Endodermal cell (in vitro differentiated cells): ENCODE data around the gene ABCC1. TPM values are rescaled to one million over a fixed set of nuclear protein-coding genes. Genes with fewer than 3 reads are reported as not detected.

Experiments used
- DNase-seq: peaks from one replicate; pipeline ENCODE4 v3.0.0-alpha.2; 2017
- H3K27ac ChIP-seq: 2 replicates; pipeline ENCODE4 v1.5.1; 2013; ENCODE audit warnings: mild to moderate bottlenecking, low read depth, low read length, moderate library complexity
- H3K27me3 ChIP-seq: 2 replicates; pipeline ENCODE4 v1.6.1; 2013; ENCODE audit warnings: mild to moderate bottlenecking, low read length, moderate library complexity; ENCODE audit not compliant: insufficient read depth, control insufficient read depth, poor library complexity, severe bottlenecking
- H3K36me3 ChIP-seq: 2 replicates; pipeline ENCODE4 v1.7.0; 2013; ENCODE audit warnings: mild to moderate bottlenecking, low read length, moderate library complexity; ENCODE audit not compliant: control insufficient read depth, insufficient read depth
- H3K4me1 ChIP-seq: one replicate; pipeline ENCODE4 v1.7.0; 2013; ENCODE audit warnings: low read length; ENCODE audit not compliant: control insufficient read depth, insufficient read depth
- H3K4me3 ChIP-seq: 2 replicates; pipeline ENCODE4 v1.5.1; 2013; ENCODE audit warnings: mild to moderate bottlenecking, low read length, moderate library complexity
- H3K9ac ChIP-seq: 2 replicates; pipeline ENCODE4 v1.6.1; 2013; ENCODE audit warnings: mild to moderate bottlenecking, low read length, moderate library complexity; ENCODE audit not compliant: poor library complexity, severe bottlenecking; ENCODE audit errors: extremely low read depth
- H3K9me3 ChIP-seq: 2 replicates; pipeline ENCODE4 v1.6.1; 2013; ENCODE audit warnings: mild to moderate bottlenecking, low read length, moderate library complexity; ENCODE audit not compliant: control insufficient read depth
- H3K27ac Mint-ChIP-seq: 2 replicates; pipeline ENCODE4 v1.8.0; 2020; ENCODE audit warnings: mixed read lengths
- H3K27me3 Mint-ChIP-seq: 2 replicates; pipeline ENCODE4 v1.8.0; 2021; ENCODE audit warnings: mild to moderate bottlenecking, mixed read lengths; ENCODE audit not compliant: insufficient read depth
- H3K36me3 Mint-ChIP-seq: 2 replicates; pipeline ENCODE4 v1.8.0; 2020; ENCODE audit warnings: low read depth, mixed read lengths
- H3K4me1 Mint-ChIP-seq: 2 replicates; pipeline ENCODE4 v1.8.0; 2020; ENCODE audit warnings: mixed read lengths
- H3K4me3 Mint-ChIP-seq: 2 replicates; pipeline ENCODE4 v1.8.0; 2020; ENCODE audit warnings: mild to moderate bottlenecking, moderate library complexity, mixed read lengths
- H3K9me3 Mint-ChIP-seq: 2 replicates; pipeline ENCODE4 v1.8.0; 2020; ENCODE audit warnings: mild to moderate bottlenecking, mixed read lengths
- CTCF ChIP-seq: fragments of 200-600 bp; sonication (generic); conservative IDR thresholded peaks from 2 replicates; pipeline ENCODE4 v1.5.0; 2021; ENCODE audit warnings: antibody characterized with exemption, mild to moderate bottlenecking
- WGBS, 2 experiments: methylation state at CpG; one replicate each; pipeline versions ENCODE4 v1.1.5 to v1.1.7; 2013; ENCODE audit warnings: missing lambda C conversion rate in 2 of 2, mixed read lengths in 1 of 2; ENCODE audit not compliant: insufficient coverage in 1 of 2, insufficient read length in 1 of 2; 5-methylcytosine and 5-hydroxymethylcytosine counted together
- total RNA-seq, 2 donors: library from RNA; stranded (reverse); fragmentation: NEBNext Ultra II Directional in 1 of 2; extraction: Animal tissue kit (Norgen Biotek cat#: 25700) in 1 of 2; gene quantifications; 2 replicates in 1 of 2; 3 replicates in 1 of 2; pipeline ENCODE4 v1.2.1, GENCODE V29; 2021

Gene ABCC1
- total RNA-seq, 2 donors from 2014 or later, result 47.1 to 51.2 TPM

- DNase-seq, result no peak
- WGBS, 2 experiments, result 92 to 93% methylated on average over 2 to 3 of the region's 3 CpGs
- Histone ChIP-seq H3K27me3 (no peaks in the 10 kb centered on the region), H3K27ac (no peak overlapping the region), H3K4me3 (no peak overlapping the region), H3K9ac (no peak overlapping the region), H3K9me3 (no peaks in the 10 kb centered on the region), H3K36me3 (peaks cover 28% of the 10 kb centered on the region), H3K4me1 (peaks cover 9% of the 10 kb centered on the region)
- H3K36me3 Mint-ChIP-seq, result peaks cover 48% of the 10 kb centered on the region
- no peak overlapping the region for H3K27ac Mint-ChIP-seq
- H3K4me1 Mint-ChIP-seq, result peaks cover 7% of the 10 kb centered on the region
- TF ChIP-seq CTCF, result no peak
- no peaks in the 10 kb centered on the region for H3K9me3 Mint-ChIP-seq
- H3K27me3 Mint-ChIP-seq, result no peaks in the 10 kb centered on the region
- H3K4me3 Mint-ChIP-seq, result no peak overlapping the region
These were observed 71.6 kb downstream of the ABCC1 start for GRCh38 chr16:16021020-16021419.

- H3K9ac ChIP-seq, result no peak overlapping the region
- H3K36me3 Mint-ChIP-seq, result peaks cover 43% of the 10 kb centered on the region
- DNase-seq, result no peak
- 67 to 92% methylated on average over 3 to 9 of the region's 9 CpGs for WGBS, 2 experiments
- no peak for TF ChIP-seq CTCF
- H3K27me3 Mint-ChIP-seq, result no peaks in the 10 kb centered on the region
- H3K4me3 Mint-ChIP-seq, result no peak overlapping the region
- H3K4me3 ChIP-seq, result no peak overlapping the region
- H3K27ac Mint-ChIP-seq, result peak overlapping the region; percentile 17
- peak overlapping the region; percentile 1 for H3K27ac ChIP-seq
- peaks cover 24% of the 10 kb centered on the region for H3K36me3 ChIP-seq
- no peaks in the 10 kb centered on the region for H3K9me3 Mint-ChIP-seq
- H3K4me1 ChIP-seq, result peaks cover 9% of the 10 kb centered on the region
- no peaks in the 10 kb centered on the region for H3K27me3 ChIP-seq
- no peaks in the 10 kb centered on the region for H3K9me3 ChIP-seq
- peaks cover 7% of the 10 kb centered on the region for H3K4me1 Mint-ChIP-seq
These were observed 72.2 kb downstream of the ABCC1 start for GRCh38 chr16:16021646-16021987.

- TF ChIP-seq CTCF, result no peak
- H3K27me3 ChIP-seq, result no peaks in the 10 kb centered on the region
- peaks cover 9% of the 10 kb centered on the region for H3K4me1 ChIP-seq
- WGBS, 2 experiments, result 72 to 85% methylated on average over 3 to 9 of the region's 10 CpGs
- no peaks in the 10 kb centered on the region for H3K27me3 Mint-ChIP-seq
- H3K9me3 ChIP-seq, result no peaks in the 10 kb centered on the region
- no peak overlapping the region for H3K4me3 ChIP-seq
- peaks cover 7% of the 10 kb centered on the region for H3K4me1 Mint-ChIP-seq
- peaks cover 38% of the 10 kb centered on the region for H3K36me3 Mint-ChIP-seq
- peak; percentile 77 for DNase-seq
- H3K9me3 Mint-ChIP-seq, result no peaks in the 10 kb centered on the region
- H3K4me3 Mint-ChIP-seq, result no peak overlapping the region
- H3K27ac Mint-ChIP-seq, result peak overlapping the region; percentile 75
- peaks cover 19% of the 10 kb centered on the region for H3K36me3 ChIP-seq
- H3K27ac ChIP-seq, result peak overlapping the region; percentile 1
- H3K9ac ChIP-seq, result no peak overlapping the region
These were observed 72.7 kb downstream of the ABCC1 start for GRCh38 chr16:16021988-16022682.
